ENCODE data around the gene ZNF689. TPM values are rescaled to one million over a fixed set of nuclear protein-coding genes. Genes with fewer than 3 reads are reported as not detected.

ZNF689 gene
- total and polyA plus RNA-seq, 2 of the 4 experiments (the other 2 are of a cell fraction), result 2.7 to 2.9 TPM

GRCh38 chr16:30656388-30656787, 46.2 kb upstream of the ZNF689 start:
- no peak overlapping the region for H2AFZ ChIP-seq (replicated peaks; ENCODE audit: low read length, poor library complexity)
- peaks cover 38% of the 10 kb centered on the region for H3K36me3 ChIP-seq (ENCODE audit: control insufficient read depth, insufficient read depth, low read length)
- H2BK20ac ChIP-seq (ENCODE audit: low read depth, low read length), result no peak overlapping the region
- H3K9me3 ChIP-seq (ENCODE audit: control insufficient read depth, insufficient read depth, low read length), result no peaks in the 10 kb centered on the region
- no peak overlapping the region for H3K4me3 ChIP-seq (ENCODE audit: insufficient read depth, low read depth, low read length)
- no peak overlapping the region for H4K91ac ChIP-seq (ENCODE audit: insufficient read depth, low read depth, low read length)
- H3K27me3 ChIP-seq (ENCODE audit: control insufficient read depth, insufficient read depth, low read length), result no peaks in the 10 kb centered on the region
- DNase-seq (no peak), ATAC-seq (ENCODE audit: low read depth) (no peak)
- intact Hi-C loops (cut with micrococcal nuclease), result no loop called here
- H3K18ac ChIP-seq (ENCODE audit: low read depth, low read length), result no peak overlapping the region
- H2AK9ac ChIP-seq (replicated peaks; ENCODE audit: low read depth, low read length, poor library complexity), result no peak overlapping the region
- TF ChIP-seq RCOR1 (IDR thresholded peaks at IDR 0.05; ENCODE audit: insufficient replicate concordance, low read length) (no peak), RAD21 (IDR thresholded peaks at IDR 0.05; ENCODE audit: low read length) (no peak), SMC3 (IDR thresholded peaks at IDR 0.05; ENCODE audit: low read depth, low read length) (no peak), BHLHE40 (IDR thresholded peaks at IDR 0.05; ENCODE audit: low read depth, low read length) (no peak), MAZ (IDR thresholded peaks at IDR 0.05; ENCODE audit: borderline replicate concordance, low read depth, low read length) (no peak), RFX5 (IDR thresholded peaks at IDR 0.05; ENCODE audit: low read depth, low read length) (no peak), CEBPB (IDR thresholded peaks at IDR 0.05; ENCODE audit: low read depth, low read length) (no peak), MXI1 (IDR thresholded peaks at IDR 0.05; ENCODE audit: borderline replicate concordance, low read depth, low read length) (no peak), CHD1 (IDR thresholded peaks at IDR 0.05; ENCODE audit: low read depth, low read length) (no peak), MAFK (IDR thresholded peaks at IDR 0.05; ENCODE audit: low read depth, low read length) (no peak), FOS (IDR thresholded peaks at IDR 0.05; ENCODE audit: low read depth, low read length) (no peak), CTCF (conservative IDR thresholded peaks at IDR 0.05; ENCODE audit: low read depth, low read length) (no peak), USF2 (IDR thresholded peaks at IDR 0.05; ENCODE audit: low read depth, low read length) (no peak)
- TF ChIP-seq, protein P1, sequence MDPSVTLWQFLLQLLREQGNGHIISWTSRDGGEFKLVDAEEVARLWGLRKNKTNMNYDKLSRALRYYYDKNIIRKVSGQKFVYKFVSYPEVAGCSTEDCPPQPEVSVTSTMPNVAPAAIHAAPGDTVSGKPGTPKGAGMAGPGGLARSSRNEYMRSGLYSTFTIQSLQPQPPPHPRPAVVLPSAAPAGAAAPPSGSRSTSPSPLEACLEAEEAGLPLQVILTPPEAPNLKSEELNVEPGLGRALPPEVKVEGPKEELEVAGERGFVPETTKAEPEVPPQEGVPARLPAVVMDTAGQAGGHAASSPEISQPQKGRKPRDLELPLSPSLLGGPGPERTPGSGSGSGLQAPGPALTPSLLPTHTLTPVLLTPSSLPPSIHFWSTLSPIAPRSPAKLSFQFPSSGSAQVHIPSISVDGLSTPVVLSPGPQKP (IDR thresholded peaks at IDR 0.05; ENCODE audit: borderline replicate concordance, low read depth, low read length), result no peak
- no peak overlapping the region for H2BK120ac ChIP-seq (ENCODE audit: low read depth, low read length)
- no peak overlapping the region for H4K5ac ChIP-seq (ENCODE audit: low read depth, low read length)
- WGBS, 2 experiments (ENCODE audit: extremely low coverage in 2 of 2, insufficient read length in 1 of 2), result 100% methylated on average over 4 of the region's 8 CpGs; no CpG with 5 or more reads in 1 of the 2 experiments
- no peak overlapping the region for H3K4ac ChIP-seq (ENCODE audit: low read depth, low read length)
- H3K23ac ChIP-seq (ENCODE audit: low read depth, low read length), result no peak overlapping the region
- no peak overlapping the region for H2BK5ac ChIP-seq (ENCODE audit: low read depth, low read length, poor library complexity, severe bottlenecking)
- H4K20me1 ChIP-seq (ENCODE audit: insufficient read depth, low read length), result peaks cover 15% of the 10 kb centered on the region
- ChIA-PET CTCF (no interaction called here), POLR2A (ENCODE audit: unreplicated experiment) (no interaction called here)
- no peak overlapping the region for H3K56ac ChIP-seq (ENCODE audit: extremely low read depth, insufficient read depth, low read length)
- no peak overlapping the region for H2BK15ac ChIP-seq (ENCODE audit: low read depth, low read length)
- H3K14ac ChIP-seq (replicated peaks; ENCODE audit: low read depth, low read length), result no peak overlapping the region
- dilution Hi-C loops (cut with HindIII; ENCODE audit: low sequenced_read_pairs, unreplicated experiment), result no loop called here
- BruUV-seq (replicated peaks), result no TSS peak
- no peak overlapping the region for H3K9ac ChIP-seq (ENCODE audit: low read depth, low read length)
- no peak overlapping the region for H2AK5ac ChIP-seq (ENCODE audit: low read depth, low read length)
- H3K4me2 ChIP-seq (ENCODE audit: low read depth, low read length), result no peak overlapping the region
- H4K8ac ChIP-seq (ENCODE audit: low read depth in 2 of 2, low read length in 2 of 2), result no peak overlapping the region
- no peak overlapping the region for H3K27ac ChIP-seq (ENCODE audit: insufficient read depth, low read length)
- H3K4me1 ChIP-seq (ENCODE audit: control insufficient read depth, insufficient read depth, low read length), result peaks cover 14% of the 10 kb centered on the region; the same call in 1 of the 2 replicates
- in situ Hi-C loops (cut with MboI; ENCODE audit: low sequenced_read_pairs), result no loop called here
- H3K9me1 ChIP-seq (ENCODE audit: insufficient read depth, low read length), result peaks cover 5% of the 10 kb centered on the region; the same call in 1 of the 2 replicates
- H3K79me1 ChIP-seq (ENCODE audit: low read depth in 1 of 2, low read length in 2 of 2), result peaks cover 28 to 49% of the 10 kb centered on the region in 2 experiments

Data from IMR-90 (cell line).